Kidney (tissue), 14 donors: ENCODE data around the gene GMEB2. TPM values are rescaled to one million over a fixed set of nuclear protein-coding genes. Genes with fewer than 3 reads are reported as not detected.
"Not testable (repeated sequence)": the region's sequence is repeated elsewhere in the genome, so short reads cannot be mapped to it uniquely, and the experiment has no call there.

ENCODE experiments used
- DNase-seq, 5 donors: peaks; one replicate each; pipeline ENCODE4 v3.0.0-alpha.2; 2013 to 2020
- FAIRE-seq: peaks from 2 replicates; lab custom pipeline; 2012; peaks lifted over from hg19 to GRCh38; lab: Jason Lieb, UNC
- H3K27ac ChIP-seq, 2 donors: one replicate each; pipeline ENCODE4 v1.7.0; 2013; ENCODE audit warnings: low read depth in 2 of 2, low read length in 2 of 2, inconsistent platforms in 1 of 2
- H3K27me3 ChIP-seq: one replicate; pipeline ENCODE4 v1.7.1; 2013; ENCODE audit warnings: low read length, inconsistent platforms; ENCODE audit not compliant: control insufficient read depth, insufficient read depth
- H3K36me3 ChIP-seq, 3 donors: one replicate each; pipeline versions ENCODE4 v1.7.0 to v1.7.1; 2013; ENCODE audit warnings: low read length in 3 of 3, control low read depth in 1 of 3, inconsistent platforms in 1 of 3; ENCODE audit not compliant: insufficient read depth in 3 of 3, control insufficient read depth in 2 of 3
- H3K4me1 ChIP-seq, 3 donors: one replicate each; pipeline versions ENCODE4 v1.7.0 to v1.7.1; 2013; ENCODE audit warnings: low read length in 3 of 3, inconsistent platforms in 1 of 3, low read depth in 1 of 3; ENCODE audit not compliant: control insufficient read depth in 2 of 3, insufficient read depth in 2 of 3
- H3K4me3 ChIP-seq, 3 donors: one replicate each; pipeline versions ENCODE4 v1.7.0 to v1.8.1; 2013; ENCODE audit warnings: low read length in 3 of 3, control low read depth in 1 of 3, inconsistent platforms in 1 of 3
- H3K9ac ChIP-seq, 3 donors: one replicate each; pipeline versions ENCODE4 v1.7.0 to v1.7.1; 2013; ENCODE audit warnings: low read length in 3 of 3, control low read depth in 1 of 3, inconsistent platforms in 1 of 3
- H3K9me3 ChIP-seq, 3 donors: one replicate each; pipeline versions ENCODE4 v1.7.0 to v1.7.1; 2013; ENCODE audit warnings: low read length in 3 of 3, control low read depth in 1 of 3, inconsistent platforms in 1 of 3; ENCODE audit not compliant: control insufficient read depth in 2 of 3, insufficient read depth in 1 of 3
- intact Hi-C: fragments of 100-400 bp; cut with DNase I; formaldehyde crosslinking; loops from one replicate; pipeline ENCODE4 v1.11.1; 2022
- polyA plus RNA-seq: library from polyadenylated mRNA; stranded (reverse); fragments of 350-450 nt; fragmentation: Illumina TruSeq; extraction: RNeasy Lipid Tissue Mini Kit (QIAGEN cat#74804); gene quantifications from one replicate; pipeline ENCODE4 v1.2.3, GENCODE V29; 2014; ENCODE audit warnings: low read depth, low replicate concordance; ENCODE audit not compliant: insufficient read depth
- total RNA-seq: library from RNA; stranded (reverse); fragmentation: NEBNext Ultra II Directional; extraction: Animal tissue kit (Norgen Biotek cat#: 25700); gene quantifications from one replicate; pipeline ENCODE4 v1.2.1, GENCODE V29; 2021
- TF ChIP-seq, protein P1 (sequence below): IDR thresholded peaks from 3 replicates; pipeline ENCODE4 v1.5.1; 2012; ENCODE audit warnings: mild to moderate bottlenecking, moderate library complexity, borderline replicate concordance; ENCODE audit not compliant: insufficient read depth; ENCODE audit errors: extremely low read depth
- donor health status: control.
- donor health status: control.
- donor health status: control.
- donor health status: control.
- donor health status: control.
- donor health status: DM: yes; HTN: yes; CAD: no.
- donor health status: Normal renal cell carcinoma (clear cell type).

The GMEB2 gene
- total and polyA plus RNA-seq, 2 donors from 2014 or later, result 6.1 to 13.4 TPM

DNA sequence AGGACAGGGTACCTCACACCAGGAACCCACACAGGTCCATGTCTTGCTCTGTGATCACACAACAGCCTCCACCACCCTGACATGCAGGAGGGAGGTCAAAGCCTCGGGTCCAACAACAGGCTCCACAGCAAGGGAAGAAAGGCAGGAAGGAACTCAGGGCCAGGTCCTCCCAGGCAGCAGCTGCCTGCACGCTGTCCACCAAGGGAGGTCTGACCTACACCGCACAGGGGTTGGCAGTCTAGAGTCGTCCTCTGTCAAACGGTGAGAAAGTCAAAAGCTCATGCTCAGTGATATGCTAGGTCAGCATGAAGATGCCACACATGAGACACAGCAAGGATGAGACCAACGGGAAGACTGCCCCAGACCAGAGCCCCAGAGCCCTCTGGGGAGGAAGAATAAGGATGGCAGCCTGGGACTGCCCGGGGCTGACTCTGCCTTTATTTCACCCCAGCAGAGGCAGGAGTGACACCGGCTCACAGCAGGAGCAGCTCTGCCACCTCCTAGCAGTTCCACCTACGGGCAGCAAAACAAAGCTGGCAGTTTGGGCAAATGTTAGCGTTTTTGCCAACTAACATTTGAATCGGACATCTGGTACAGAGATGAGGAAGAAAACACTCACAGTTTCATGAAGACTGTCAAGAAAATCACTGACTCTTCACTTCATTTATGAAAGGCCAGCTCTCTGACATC, 8.5 kb downstream of the GMEB2 start:
- H3K36me3 ChIP-seq, result peaks cover 0 to 11% (median 8%) of the 10 kb centered on the region in 3 donors
- peaks cover 0 to 3% (median 0%) of the 10 kb centered on the region in 3 donors for H3K4me1 ChIP-seq
- H3K27me3 ChIP-seq, result no peaks in the 10 kb centered on the region
- H3K27ac ChIP-seq, result no peak overlapping the region
- TF ChIP-seq, protein P1, sequence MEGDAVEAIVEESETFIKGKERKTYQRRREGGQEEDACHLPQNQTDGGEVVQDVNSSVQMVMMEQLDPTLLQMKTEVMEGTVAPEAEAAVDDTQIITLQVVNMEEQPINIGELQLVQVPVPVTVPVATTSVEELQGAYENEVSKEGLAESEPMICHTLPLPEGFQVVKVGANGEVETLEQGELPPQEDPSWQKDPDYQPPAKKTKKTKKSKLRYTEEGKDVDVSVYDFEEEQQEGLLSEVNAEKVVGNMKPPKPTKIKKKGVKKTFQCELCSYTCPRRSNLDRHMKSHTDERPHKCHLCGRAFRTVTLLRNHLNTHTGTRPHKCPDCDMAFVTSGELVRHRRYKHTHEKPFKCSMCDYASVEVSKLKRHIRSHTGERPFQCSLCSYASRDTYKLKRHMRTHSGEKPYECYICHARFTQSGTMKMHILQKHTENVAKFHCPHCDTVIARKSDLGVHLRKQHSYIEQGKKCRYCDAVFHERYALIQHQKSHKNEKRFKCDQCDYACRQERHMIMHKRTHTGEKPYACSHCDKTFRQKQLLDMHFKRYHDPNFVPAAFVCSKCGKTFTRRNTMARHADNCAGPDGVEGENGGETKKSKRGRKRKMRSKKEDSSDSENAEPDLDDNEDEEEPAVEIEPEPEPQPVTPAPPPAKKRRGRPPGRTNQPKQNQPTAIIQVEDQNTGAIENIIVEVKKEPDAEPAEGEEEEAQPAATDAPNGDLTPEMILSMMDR, result no peak
- H3K9me3 ChIP-seq, result no peaks in the 10 kb centered on the region
- DNase-seq, result peak in 1 of 5 donors; percentile 43
- no peak overlapping the region for H3K9ac ChIP-seq
- intact Hi-C loops, result no loop called here
- no peak for FAIRE-seq
- H3K4me3 ChIP-seq, result no peak overlapping the region

DNA sequence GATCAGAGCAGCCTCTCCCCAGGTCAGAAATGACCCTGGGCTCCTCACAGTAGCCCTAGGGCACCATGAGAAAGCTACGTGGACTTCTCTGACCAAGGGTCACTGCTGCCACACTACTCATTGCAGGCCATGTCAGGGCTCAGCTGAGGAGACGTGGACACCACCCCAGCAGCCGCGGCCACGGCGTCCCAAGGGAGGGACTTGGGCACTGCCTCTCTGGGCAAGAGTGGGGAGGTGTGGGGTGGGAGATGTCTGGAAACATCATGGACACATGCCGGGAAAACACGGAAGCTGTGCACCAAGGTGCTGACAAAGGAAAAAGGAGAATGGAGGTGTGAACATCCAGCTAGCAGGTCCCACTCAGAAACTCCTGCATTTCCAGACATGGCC, 9.0 kb downstream of the GMEB2 start:
- Histone ChIP-seq H3K36me3 (peaks cover 0 to 11% (median 8%) of the 10 kb centered on the region in 3 donors), H3K4me1 (peaks cover 0 to 3% (median 0%) of the 10 kb centered on the region in 3 donors), H3K9ac (no peak overlapping the region), H3K9me3 (no peaks in the 10 kb centered on the region), H3K4me3 (no peak overlapping the region), H3K27me3 (no peaks in the 10 kb centered on the region), H3K27ac (no peak overlapping the region)
- TF ChIP-seq, protein P1, result no peak
- intact Hi-C loops, result no loop called here
- FAIRE-seq, result no peak
- DNase-seq, result no peak

DNA sequence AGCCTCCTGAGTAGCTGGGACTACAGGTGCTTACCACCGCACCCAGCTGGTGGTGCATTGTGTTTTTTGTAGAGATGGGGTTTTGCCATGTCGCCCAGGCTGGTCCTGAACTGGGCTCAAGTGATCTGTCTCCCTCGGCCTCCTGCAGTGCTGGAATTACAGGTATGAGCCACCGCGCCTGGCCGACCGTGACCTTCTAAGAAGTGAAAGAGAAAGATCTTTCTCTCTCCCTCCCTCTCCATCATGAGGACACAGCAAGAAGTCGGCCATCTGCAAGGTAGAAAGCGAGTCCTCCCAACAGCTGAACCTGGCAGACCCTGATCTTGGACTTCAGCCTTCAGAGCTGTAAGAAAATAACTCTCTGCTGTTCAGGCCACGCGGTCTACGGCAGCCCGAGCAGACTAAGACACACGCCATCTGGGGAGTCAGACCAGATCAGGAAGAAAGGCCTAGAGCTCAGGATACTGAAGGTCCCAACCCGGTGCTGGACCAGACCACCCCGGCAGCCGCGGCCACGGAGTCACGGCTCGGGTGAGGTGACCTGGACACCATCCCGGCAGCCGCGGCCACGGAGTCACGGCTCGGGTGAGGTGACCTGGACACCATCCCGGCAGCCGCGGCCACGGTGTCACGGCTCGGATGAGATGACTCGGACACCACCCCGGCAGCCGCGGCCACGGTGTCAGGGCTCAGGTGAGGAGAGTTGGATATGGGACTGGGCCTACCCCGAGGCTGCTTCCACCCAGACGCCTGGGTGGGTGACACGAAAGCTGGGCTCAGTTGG, 9.6 kb downstream of the GMEB2 start:
- H3K27ac ChIP-seq, result no peak overlapping the region
- no peaks in the 10 kb centered on the region for H3K27me3 ChIP-seq
- H3K4me3 ChIP-seq, result no peak overlapping the region
- H3K9ac ChIP-seq, result no peak overlapping the region
- DNase-seq, result peak in 1 of 5 donors; percentile 75
- FAIRE-seq, result no peak
- no peaks in the 10 kb centered on the region for H3K9me3 ChIP-seq
- peaks cover 0 to 3% (median 0%) of the 10 kb centered on the region in 3 donors for H3K4me1 ChIP-seq
- intact Hi-C loops, result no loop called here
- TF ChIP-seq, protein P1, result no peak
- peaks cover 0 to 11% (median 9%) of the 10 kb centered on the region in 3 donors for H3K36me3 ChIP-seq

DNA sequence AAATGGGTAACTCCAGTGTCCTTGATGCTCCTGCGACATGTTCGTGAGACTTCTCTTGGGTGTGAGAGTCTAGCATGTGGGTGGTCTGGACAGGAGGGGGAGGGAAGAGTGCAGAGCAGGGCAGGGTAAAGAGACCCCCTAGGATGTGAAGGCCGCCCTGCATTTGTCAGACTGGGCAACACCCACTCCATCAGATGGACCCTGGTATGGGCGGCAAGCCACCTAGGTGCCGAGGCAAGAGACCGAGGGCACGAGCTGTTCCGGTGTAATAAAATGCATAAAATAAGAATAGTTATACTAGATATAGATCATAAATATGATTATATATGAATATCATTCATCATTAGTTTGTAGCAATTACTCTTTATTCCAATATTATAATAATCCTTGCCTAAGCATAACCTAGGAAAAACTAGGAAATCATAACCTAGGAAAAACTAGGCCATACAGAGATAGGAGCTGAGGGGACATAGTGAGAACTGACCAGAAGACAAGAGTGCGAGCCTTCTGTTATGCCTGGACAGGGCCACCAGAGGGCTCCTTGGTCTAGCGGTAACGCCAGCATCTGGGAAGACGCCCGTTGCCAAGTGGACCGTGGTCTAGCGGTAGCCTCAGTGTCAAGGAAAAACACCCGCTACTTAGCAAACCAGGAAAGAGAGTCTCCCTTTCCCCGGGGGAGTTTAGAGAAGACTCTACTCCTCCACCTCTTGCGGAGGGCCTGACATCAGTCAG, 12.9 kb downstream of the GMEB2 start:
- intact Hi-C loops, H3K9me3 ChIP-seq, H3K4me1 ChIP-seq, H3K27me3 ChIP-seq, H3K27ac ChIP-seq, H3K9ac ChIP-seq, FAIRE-seq, H3K4me3 ChIP-seq: not testable (repeated sequence)
- peak in 2 of 5 donors; percentile 27 to 32 for DNase-seq
- H3K36me3 ChIP-seq, result peaks cover 0 to 11% (median 11%) of the 10 kb centered on the region in 3 donors
